Esophagus mucosa (tissue), 1 donor: ENCODE data around the gene DDX3X. TPM values are rescaled to one million over a fixed set of nuclear protein-coding genes. Genes with fewer than 3 reads are reported as not detected.

ENCODE experiments used
- total RNA-seq: library from RNA; stranded (reverse); gene quantifications from one replicate; pipeline ENCODE4 v1.2.4, GENCODE V29; 2023
- donor health status: DM: yes; HTN: yes; CAD: no.

DDX3X gene
- total RNA-seq, 1 donor from 2014 or later, result 200 TPM

Other genes starting within 250 kb of the DDX3X start
- gene USP9X, start 248.7 kb upstream of the DDX3X start, total RNA-seq, result 47.3 TPM
- gene NYX, start 113.2 kb downstream of the DDX3X start, total RNA-seq, result not detected